Neural cell (in vitro differentiated cells): ENCODE results near the gene BCDIN3D.

Experiments used
- CTCF ChIP-seq: fragments of 450-650 bp; IDR thresholded peaks from 2 replicates; pipeline ENCODE4 v1.5.1; 2014; ENCODE audit warnings: antibody characterized with exemption, mild to moderate bottlenecking, moderate library complexity; ENCODE audit not compliant: poor library complexity, severe bottlenecking
- EP300 ChIP-seq: fragments of 450-650 bp; conservative IDR thresholded peaks from 2 replicates; pipeline ENCODE4 v1.6.1; 2014; ENCODE audit warnings: antibody characterized with exemption, mild to moderate bottlenecking, moderate library complexity; ENCODE audit not compliant: poor library complexity, severe bottlenecking
- EZH2 ChIP-seq: fragments of 200-600, 300-800 bp; shearing (Covaris generic), sonication (generic); IDR thresholded peaks from 2 replicates; pipeline ENCODE4 v1.6.1; 2014; ENCODE audit warnings: antibody characterized with exemption, low read length, borderline replicate concordance, mild to moderate bottlenecking; ENCODE audit not compliant: insufficient read depth, poor library complexity, severe bottlenecking
- MXI1 ChIP-seq: fragments of 450-650 bp; conservative IDR thresholded peaks from 2 replicates; pipeline ENCODE4 v1.6.1; 2014; ENCODE audit warnings: antibody characterized with exemption, mild to moderate bottlenecking; ENCODE audit not compliant: poor library complexity, severe bottlenecking
- POLR2AphosphoS5 ChIP-seq: IDR thresholded peaks from 2 replicates; pipeline ENCODE4 v1.6.1; 2012
- RAD21 ChIP-seq: fragments of 450-650 bp; conservative IDR thresholded peaks from 2 replicates; pipeline ENCODE4 v1.6.1; 2014; ENCODE audit warnings: antibody characterized with exemption, mild to moderate bottlenecking, moderate library complexity
- REST ChIP-seq: IDR thresholded peaks from 2 replicates; pipeline ENCODE4 v1.6.1; 2012; ENCODE audit warnings: borderline replicate concordance
- SMC3 ChIP-seq: fragments of 450-650 bp; conservative IDR thresholded peaks from 2 replicates; pipeline ENCODE4 v1.6.1; 2014; ENCODE audit warnings: antibody characterized with exemption, mild to moderate bottlenecking, moderate library complexity; ENCODE audit not compliant: poor library complexity
- TAF1 ChIP-seq: IDR thresholded peaks from 2 replicates; pipeline ENCODE4 v1.6.1; 2012; ENCODE audit warnings: low read depth

DNA sequence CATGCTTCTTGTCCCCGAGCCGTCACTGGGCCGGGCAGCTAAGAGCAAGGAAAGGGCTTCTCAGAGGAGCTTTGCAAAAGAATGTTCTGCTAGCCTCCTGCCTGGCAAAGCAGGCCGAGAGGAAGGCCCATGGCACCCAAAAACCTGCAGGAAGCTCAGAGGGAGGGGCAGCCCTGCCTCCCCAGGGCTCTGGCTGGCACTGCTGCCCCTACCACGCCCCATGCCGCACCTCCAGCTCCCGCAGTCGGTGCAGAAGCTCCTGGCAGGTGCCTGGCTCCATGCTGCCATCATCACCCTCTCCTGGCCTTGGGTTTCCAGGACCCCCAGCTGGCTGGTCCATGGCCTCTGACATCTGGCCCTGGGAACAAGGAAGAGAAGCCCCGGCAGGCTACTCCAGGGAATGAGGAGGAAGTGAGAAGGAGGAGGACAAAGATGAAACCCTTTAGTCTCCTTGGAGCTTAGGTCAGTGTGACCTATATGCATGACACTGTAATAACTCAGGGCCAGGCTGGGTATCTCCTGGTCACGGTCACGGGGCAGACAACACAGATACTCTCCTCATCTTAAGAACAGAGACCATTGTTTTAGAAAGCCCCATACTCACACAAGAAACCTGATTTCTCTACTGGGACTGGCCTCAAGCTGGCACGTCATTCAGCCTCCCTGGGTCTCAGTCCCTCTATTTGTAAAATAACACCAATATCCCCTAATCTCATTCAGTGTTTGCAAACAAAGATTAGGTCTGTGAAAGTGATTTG, 39.0 kb downstream of the BCDIN3D start:
- TF ChIP-seq POLR2AphosphoS5 (no peak), RAD21 (no peak), EP300 (no peak), CTCF (no peak), TAF1 (no peak), MXI1 (no peak), EZH2 (no peak), SMC3 (no peak), REST (no peak)
